Fibroblast of mammary gland (primary cell): ENCODE measurements around the gene ACOXL.

Experiments
- DNase-seq: peaks from one replicate; pipeline ENCODE4 v3.0.0-alpha.2; 2010; ENCODE audit warnings: low read depth
- H3K4me3 ChIP-seq: 2 replicates; pipeline ENCODE4 v1.5.1; 2011; ENCODE audit warnings: low read depth, mild to moderate bottlenecking, low read length, moderate library complexity; ENCODE audit not compliant: control insufficient read depth
- TF ChIP-seq, protein P1 (sequence below): conservative IDR thresholded peaks from 2 replicates; pipeline ENCODE4 v1.5.1; 2011; ENCODE audit warnings: low read depth, low read length, inconsistent platforms; ENCODE audit not compliant: control insufficient read depth, insufficient read depth

Gene ACOXL

DNA sequence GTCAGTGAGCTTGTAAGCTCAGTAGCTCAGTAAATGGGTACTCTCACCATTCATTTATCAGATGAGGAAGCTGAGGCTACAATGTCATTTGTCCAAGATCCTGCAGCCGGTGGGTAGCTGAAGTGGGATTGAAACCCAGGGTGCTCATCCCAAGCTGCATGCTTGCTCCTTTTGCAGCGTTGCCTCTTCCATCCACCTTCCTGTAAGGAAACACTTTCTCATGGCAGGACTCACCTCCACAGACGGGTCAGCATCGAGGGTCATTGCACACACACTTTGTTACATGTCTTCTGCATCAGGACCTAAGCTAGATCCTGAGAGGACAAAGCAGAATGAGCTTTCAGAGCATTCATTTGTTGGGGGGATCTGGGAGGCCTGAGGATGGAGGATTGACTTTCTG lies 60.7 kb downstream of the ACOXL start:
- TF ChIP-seq, protein P1, sequence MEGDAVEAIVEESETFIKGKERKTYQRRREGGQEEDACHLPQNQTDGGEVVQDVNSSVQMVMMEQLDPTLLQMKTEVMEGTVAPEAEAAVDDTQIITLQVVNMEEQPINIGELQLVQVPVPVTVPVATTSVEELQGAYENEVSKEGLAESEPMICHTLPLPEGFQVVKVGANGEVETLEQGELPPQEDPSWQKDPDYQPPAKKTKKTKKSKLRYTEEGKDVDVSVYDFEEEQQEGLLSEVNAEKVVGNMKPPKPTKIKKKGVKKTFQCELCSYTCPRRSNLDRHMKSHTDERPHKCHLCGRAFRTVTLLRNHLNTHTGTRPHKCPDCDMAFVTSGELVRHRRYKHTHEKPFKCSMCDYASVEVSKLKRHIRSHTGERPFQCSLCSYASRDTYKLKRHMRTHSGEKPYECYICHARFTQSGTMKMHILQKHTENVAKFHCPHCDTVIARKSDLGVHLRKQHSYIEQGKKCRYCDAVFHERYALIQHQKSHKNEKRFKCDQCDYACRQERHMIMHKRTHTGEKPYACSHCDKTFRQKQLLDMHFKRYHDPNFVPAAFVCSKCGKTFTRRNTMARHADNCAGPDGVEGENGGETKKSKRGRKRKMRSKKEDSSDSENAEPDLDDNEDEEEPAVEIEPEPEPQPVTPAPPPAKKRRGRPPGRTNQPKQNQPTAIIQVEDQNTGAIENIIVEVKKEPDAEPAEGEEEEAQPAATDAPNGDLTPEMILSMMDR = no peak
- no peak for DNase-seq
- no peak overlapping the region for H3K4me3 ChIP-seq

DNA sequence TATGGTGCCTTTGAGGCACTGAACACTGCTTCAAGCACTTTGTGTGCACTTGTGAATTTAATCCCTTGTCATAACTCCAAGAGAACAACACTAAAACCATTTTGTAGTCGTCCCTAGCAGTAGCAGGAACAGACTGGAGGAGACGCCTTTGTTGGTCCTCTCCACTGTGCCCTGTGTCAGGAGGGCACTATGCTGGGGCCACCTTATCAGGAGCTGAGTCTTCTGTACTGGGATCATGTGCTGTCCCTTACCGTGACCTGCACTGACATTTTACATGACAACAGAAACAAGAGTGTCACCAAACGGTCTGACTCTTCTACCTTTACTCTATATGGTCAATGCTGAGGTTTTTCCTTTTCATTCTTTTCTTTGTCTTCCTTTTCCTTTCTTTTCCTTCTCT lies 62.0 kb downstream of the ACOXL start:
- no peak overlapping the region for H3K4me3 ChIP-seq
- TF ChIP-seq, protein P1 = no peak
- DNase-seq = no peak

DNA sequence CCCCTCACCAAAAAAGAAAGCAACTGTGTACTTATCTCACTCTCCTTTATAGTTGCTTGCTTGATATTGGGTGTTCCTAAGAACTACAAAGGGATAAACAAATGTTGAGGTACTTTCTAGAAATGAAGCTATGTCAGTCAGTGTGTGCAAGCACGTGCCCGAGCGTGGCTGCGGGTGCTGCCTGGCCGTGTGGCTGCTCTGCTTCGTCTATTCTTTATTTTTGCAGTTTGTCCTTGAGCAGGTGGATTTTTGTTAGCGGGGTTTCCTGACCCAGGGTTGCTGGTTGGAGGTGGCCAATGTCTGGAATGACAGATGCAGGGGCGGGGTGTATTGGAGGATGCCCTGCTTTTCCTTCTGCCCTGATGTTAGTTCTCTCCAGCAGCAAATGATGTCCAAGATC lies 62.6 kb downstream of the ACOXL start:
- DNase-seq = no peak
- no peak overlapping the region for H3K4me3 ChIP-seq
- TF ChIP-seq, protein P1 = no peak

DNA sequence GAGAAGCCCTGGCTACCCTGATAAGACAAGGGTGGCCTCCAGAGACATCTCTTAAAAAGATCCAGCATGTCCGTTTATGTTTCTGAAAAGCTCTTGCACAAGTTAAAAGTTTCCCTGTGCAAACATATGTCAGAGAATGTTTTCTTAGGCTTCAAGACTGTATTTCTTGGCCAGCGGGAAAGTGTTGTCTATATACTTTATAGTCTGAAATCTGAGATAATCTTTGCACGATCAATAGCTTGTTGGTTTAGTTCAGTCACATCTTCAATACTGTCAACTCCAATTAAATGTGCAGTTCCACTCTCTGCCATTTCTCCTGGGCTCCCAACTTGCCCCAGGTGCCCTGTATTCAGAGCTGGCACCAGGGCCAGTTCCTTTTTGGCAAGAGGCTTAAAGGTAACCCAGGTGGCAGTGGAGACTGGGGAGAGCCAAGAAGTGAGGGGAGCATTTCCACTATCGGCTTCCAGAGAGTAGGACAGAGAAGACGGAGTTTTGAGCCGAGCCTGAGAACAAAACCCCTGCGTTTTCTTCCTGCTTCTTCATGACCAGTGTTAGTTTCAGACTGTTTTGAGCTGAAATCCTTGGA lies 64.4 kb downstream of the ACOXL start:
- H3K4me3 ChIP-seq = no peak overlapping the region
- DNase-seq = no peak
- TF ChIP-seq, protein P1 = no peak

DNA sequence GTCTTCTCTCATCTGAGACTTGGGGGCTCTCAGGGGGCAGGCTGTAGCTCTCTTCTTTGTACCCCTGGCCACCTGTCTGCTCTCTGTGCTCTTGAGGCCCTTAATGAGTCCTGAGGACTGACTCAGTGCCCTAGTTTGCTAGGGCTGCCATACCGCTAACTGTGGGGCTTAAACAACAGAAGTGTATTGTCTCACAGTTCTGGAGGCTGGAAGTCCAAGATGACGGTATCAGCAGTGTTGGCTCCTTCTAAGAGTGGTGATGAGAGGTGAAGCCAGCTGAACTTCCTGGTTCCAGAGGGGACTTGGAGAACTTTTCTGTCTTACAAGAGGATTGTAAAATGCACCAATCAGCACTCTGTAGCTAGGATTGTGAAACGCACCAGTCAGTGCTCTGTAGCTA lies 67.0 kb downstream of the ACOXL start:
- DNase-seq = no peak
- no peak overlapping the region for H3K4me3 ChIP-seq
- TF ChIP-seq, protein P1 = no peak

DNA sequence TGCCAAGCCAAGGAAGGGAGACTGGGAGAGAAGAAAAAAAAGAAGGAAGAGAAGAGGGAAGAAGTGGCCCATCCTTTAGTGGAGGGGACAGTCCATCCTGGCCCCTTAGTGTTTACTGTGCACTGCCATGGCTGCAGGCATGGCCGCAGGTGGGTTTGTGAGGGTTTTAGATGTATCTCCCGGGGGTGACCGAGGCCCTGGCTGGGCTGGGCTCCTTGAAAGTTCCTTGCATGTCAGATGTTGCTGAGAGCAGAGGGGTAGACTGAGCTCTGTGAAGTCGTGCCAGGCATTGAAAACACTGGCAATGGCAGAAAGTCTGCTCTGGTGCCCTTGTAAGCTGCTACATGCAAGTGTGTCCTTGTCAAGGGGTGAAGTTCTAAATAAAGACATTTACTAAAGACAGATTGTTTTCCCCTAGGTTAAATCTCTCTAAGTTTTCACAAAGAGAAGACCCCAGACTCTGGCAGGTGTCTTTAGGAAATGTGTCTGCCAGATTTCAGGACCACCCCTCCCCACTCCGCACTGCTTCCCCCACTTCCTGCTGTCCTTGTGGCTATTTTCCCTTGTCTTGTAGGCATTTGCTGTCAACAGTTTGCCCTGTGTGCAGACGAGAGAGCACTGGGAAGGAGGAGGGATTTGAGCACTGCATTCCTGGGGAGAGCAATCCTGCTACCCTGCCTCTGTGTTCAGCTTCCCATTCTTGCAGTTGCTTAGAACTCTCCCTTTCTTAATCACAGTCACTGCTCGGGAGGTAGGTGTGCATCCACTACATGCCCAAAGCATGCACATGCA lies 68.4 kb downstream of the ACOXL start:
- no peak overlapping the region for H3K4me3 ChIP-seq
- TF ChIP-seq, protein P1 = no peak

More for the DNA sequence above, 68.4 kb downstream of the ACOXL start:
- no peak for DNase-seq
